Left renal pelvis (tissue), 4 donors: Measurements from ENCODE around the gene ARHGEF25. TPM values are rescaled to one million over a fixed set of nuclear protein-coding genes. Genes with fewer than 3 reads are reported as not detected.
"Not testable (repeated sequence)": the region's sequence is repeated elsewhere in the genome, so short reads cannot be mapped to it uniquely, and the experiment has no call there.

Experiments
- DNase-seq, 4 donors: peaks; one replicate each; pipeline ENCODE4 v3.0.0-alpha.2; 2013; ENCODE audit warnings: low read depth in 4 of 4, low spot score in 3 of 4
- polyA plus RNA-seq, 4 donors: library from polyadenylated mRNA; unstranded; fragments of 120-200 nt; gene quantifications; one replicate each; pipeline ENCODE4 v1.2.1, GENCODE V29; 2013; ENCODE audit not compliant: insufficient read length in 4 of 4

ARHGEF25 gene
- polyA plus RNA-seq, 4 donors, result 33.6 to 101 (median 36.9) TPM

- DNase-seq, result no peak
These were observed 22.0 kb downstream of the ARHGEF25 start, which contains the start of gene B4GALNT1 for GRCh38 chr12:57632958-57633840. Gene B4GALNT1 (minus strand): TSS chr12:57633201. CDS start chr12:57632132, 1,069 bp downstream.

GRCh38 chr12:57636731-57637130 lies 25.5 kb downstream of the ARHGEF25 start:
- not testable (repeated sequence) for DNase-seq

- no peak for DNase-seq
These were observed 26.1 kb downstream of the ARHGEF25 start for GRCh38 chr12:57637364-57637763.

- DNase-seq, result no peak
These were observed 26.9 kb downstream of the ARHGEF25 start for GRCh38 chr12:57638096-57638495.

GRCh38 chr12:57640175-57641042 lies 29.2 kb downstream of the ARHGEF25 start:
- no peak for DNase-seq

- no peak for DNase-seq
These were observed 30.6 kb downstream of the ARHGEF25 start for GRCh38 chr12:57641699-57642442.

GRCh38 chr12:57645990-57646658 lies 34.9 kb downstream of the ARHGEF25 start:
- not testable (repeated sequence) for DNase-seq

- not testable (repeated sequence) for DNase-seq
These were observed 35.4 kb downstream of the ARHGEF25 start for GRCh38 chr12:57646659-57647049.

GRCh38 chr12:57654042-57654441 lies 42.8 kb downstream of the ARHGEF25 start:
- no peak for DNase-seq

- DNase-seq, result no peak
These were observed 44.5 kb downstream of the ARHGEF25 start for GRCh38 chr12:57655541-57656240.

GRCh38 chr12:57656408-57656807 lies 45.2 kb downstream of the ARHGEF25 start:
- DNase-seq, result not testable (repeated sequence)

GRCh38 chr12:57657744-57658143 lies 46.5 kb downstream of the ARHGEF25 start:
- no peak for DNase-seq

- DNase-seq, result no peak
These were observed 47.7 kb downstream of the ARHGEF25 start for GRCh38 chr12:57658890-57659289.

- no peak for DNase-seq
These were observed 50.1 kb downstream of the ARHGEF25 start for GRCh38 chr12:57661376-57661775.

- DNase-seq, result not testable (repeated sequence)
These were observed 54.0 kb downstream of the ARHGEF25 start for GRCh38 chr12:57665066-57665820.
